Measurements from ENCODE around the gene LIAS.

DNA sequence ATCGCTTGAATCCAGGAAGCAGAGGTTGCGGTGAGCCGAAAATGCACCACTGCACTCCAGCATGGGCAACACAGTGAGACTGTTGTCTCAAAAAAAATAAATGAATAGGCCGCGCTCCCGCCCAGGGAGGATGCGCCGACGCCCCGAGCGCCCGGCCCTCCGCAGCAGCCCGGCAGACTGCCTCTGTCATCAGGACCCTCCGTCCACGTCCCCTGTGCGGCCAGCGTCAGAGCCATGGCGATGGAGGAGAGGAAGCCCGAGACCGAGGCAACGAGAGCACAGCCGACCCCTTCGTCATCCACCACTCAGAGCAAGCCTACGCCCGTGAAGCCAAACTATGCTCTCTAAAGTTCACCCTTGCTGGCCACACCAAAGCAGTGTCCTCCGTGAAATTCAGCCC is 21.4 kb downstream of the LIAS start:
- TF ChIP-seq, protein P1, sequence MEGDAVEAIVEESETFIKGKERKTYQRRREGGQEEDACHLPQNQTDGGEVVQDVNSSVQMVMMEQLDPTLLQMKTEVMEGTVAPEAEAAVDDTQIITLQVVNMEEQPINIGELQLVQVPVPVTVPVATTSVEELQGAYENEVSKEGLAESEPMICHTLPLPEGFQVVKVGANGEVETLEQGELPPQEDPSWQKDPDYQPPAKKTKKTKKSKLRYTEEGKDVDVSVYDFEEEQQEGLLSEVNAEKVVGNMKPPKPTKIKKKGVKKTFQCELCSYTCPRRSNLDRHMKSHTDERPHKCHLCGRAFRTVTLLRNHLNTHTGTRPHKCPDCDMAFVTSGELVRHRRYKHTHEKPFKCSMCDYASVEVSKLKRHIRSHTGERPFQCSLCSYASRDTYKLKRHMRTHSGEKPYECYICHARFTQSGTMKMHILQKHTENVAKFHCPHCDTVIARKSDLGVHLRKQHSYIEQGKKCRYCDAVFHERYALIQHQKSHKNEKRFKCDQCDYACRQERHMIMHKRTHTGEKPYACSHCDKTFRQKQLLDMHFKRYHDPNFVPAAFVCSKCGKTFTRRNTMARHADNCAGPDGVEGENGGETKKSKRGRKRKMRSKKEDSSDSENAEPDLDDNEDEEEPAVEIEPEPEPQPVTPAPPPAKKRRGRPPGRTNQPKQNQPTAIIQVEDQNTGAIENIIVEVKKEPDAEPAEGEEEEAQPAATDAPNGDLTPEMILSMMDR (IDR thresholded peaks at IDR 0.05) = no peak
- TF ChIP-seq POLR2A (IDR thresholded peaks at IDR 0.05) = no peak

Measured in testis (tissue), 2 donors.